GM12873 (cell line): ENCODE data around the gene DENND11.

Source experiments
- CTCF ChIP-seq: IDR thresholded peaks from 2 replicates; pipeline ENCODE4 v1.5.1; 2012; ENCODE audit warnings: low read depth, mild to moderate bottlenecking, moderate library complexity, low read length, control low read depth; ENCODE audit not compliant: insufficient read depth; ENCODE audit errors: missing control alignments

The DENND11 gene

DNA sequence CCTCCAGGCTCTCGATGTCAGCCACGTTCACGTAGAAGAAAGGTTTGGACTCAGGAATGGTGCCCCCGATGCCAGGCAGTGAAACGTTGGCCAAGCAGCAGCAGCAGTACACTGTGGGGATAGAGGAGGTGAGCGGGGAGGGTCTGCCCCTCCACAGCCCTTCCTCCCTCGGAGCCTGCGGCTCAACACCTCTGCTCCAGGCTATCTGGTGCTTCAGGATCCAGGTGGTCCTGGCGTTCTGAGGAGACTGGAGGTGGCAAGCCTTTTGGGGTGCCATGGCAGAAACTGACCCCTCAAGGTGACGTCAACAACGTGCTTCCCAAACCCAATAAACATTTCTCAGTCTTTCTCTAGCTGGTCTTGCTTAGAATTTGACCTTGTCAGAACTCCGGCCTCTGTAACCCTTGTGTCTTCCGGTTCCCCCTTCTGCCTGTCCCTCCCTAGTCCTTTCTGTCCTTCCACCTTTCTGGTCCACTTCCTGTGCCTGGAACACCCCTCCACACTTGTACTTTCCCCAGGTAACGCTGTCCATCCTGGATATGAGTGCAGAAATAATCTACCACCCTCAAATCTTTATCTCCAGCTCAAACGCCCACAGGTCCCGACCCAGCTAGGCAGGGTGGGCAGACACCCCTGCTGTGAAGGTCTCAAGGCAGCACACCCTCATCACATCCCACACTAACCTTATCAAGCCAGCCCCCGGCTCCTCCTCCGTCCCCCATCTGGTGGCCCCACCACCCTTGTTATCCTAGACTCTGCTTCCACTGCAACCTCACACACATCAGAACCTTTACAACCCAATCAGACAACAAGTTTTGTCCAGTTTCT, 36.5 kb downstream of the DENND11 start:
- TF ChIP-seq CTCF, result no peak

- TF ChIP-seq CTCF, result no peak
These were observed 37.5 kb downstream of the DENND11 start for GRCh38 chr7:141664450-141664849.

- no peak for TF ChIP-seq CTCF
These were observed 38.7 kb downstream of the DENND11 start for GRCh38 chr7:141663081-141663849.

- no peak for TF ChIP-seq CTCF
These were observed 41.7 kb downstream of the DENND11 start for GRCh38 chr7:141660259-141660658.

GRCh38 chr7:141659501-141659900, 42.5 kb downstream of the DENND11 start:
- TF ChIP-seq CTCF, result no peak

- peak; percentile 73 for TF ChIP-seq CTCF
These were observed 47.4 kb downstream of the DENND11 start for GRCh38 chr7:141654551-141654950.

DNA sequence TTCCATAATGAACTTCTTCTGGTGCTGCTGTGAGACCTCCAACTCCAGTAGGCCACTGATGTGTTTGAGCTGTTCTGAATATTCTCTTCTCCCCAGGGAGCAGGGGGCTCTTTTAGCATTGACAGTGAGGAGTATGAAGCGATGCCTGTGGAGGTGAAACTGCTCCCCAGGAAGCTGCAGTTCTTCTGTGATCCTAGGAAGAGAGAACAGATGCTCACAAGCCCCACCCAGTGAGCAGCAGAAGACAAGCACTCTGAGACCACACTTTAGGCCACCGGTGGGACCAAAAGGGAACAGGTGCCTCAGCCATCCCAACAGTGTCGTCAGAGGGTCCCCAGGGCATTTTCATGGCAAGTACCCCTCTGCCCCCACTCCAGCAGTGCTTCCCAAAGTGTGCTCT, 49.3 kb downstream of the DENND11 start:
- no peak for TF ChIP-seq CTCF
